Globus pallidus (tissue), 1 donor: ENCODE data around the gene HK1.
"Not testable (repeated sequence)": the region's sequence is repeated elsewhere in the genome, so short reads cannot be mapped to it uniquely, and the experiment has no call there.

Experiments
- DNase-seq: peaks from one replicate; pipeline ENCODE4 v3.0.0-alpha.2; 2015; ENCODE audit warnings: low spot score

The HK1 gene

DNA sequence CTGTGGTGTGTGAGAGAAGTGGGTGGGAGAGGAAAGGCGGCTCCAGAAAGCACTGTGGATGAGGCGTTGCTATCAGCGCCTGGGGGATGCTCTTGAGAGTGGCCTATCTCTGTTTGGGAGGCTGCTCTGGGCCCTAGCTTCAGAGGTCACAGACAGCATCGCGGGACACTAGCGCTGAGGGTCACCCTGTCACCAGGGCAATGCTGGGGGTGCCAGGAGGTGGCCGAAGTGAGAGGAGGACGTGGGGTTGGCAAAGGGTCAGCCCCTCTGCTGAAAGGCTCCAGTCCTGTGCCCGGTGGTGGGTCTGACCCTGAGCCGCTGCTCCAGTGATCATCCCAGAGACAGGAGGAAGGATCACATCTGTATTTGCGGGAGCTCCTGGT, 141.4 kb downstream of the HK1 start:
- DNase-seq = no peak

- no peak for DNase-seq
These were observed 143.5 kb downstream of the HK1 start for GRCh38 chr10:69421611-69422308.

GRCh38 chr10:69422676-69423075, 144.4 kb downstream of the HK1 start:
- no peak for DNase-seq

- no peak for DNase-seq
These were observed 146.7 kb downstream of the HK1 start for GRCh38 chr10:69425041-69425440.

DNA sequence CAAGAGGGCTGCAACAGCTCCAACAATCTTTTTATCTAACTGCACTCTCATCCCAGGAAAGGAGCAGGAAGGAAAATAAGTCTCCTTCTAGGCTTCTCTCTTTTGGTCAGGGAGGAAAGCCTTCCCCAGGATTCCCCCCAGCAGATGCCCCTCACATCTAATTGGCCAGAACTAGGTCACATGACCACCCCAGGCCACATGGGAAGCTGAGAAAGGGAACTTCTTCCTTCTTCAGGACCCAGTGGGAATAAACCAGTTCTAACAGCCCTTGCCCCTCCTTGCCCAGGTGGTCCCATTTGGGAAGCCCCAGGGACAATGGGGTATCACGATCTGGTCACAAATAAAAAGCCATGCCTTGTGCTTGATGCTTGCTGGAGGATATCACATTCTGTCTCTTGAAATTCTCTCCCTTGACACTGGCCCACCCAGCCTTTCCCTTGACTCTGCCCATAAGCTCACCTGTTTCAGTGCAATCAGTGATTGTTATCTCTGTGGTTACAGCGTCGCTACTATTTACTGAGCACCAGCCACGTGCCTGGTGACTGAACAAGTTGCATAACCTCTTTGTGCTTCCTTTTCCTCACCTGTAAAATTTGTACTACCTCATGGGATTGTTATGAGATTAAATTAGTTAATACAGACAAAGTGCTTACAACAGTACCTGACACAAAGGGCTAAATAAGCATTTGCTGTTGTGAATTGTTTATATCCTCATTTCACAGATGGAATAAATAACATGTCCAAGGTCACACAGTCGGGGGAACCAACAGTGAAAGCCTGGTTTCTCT, 147.4 kb downstream of the HK1 start:
- no peak for DNase-seq

DNA sequence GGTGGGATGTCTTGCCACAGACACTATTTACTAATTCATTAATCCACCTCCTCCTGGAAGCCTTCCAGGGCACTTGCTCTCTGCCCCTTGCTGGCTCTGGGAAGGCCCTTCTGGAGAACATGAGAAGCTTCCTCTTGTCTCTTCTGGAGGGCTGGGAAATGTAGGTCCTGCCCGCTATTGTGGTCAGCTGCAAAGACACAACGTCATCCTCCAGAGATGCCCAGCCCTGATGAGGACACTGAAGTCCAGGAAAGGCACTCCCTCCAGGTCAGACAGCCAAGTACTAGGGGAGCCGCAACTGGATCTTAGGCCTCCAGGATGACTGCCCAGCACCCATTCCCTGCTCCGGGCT, 148.1 kb downstream of the HK1 start:
- DNase-seq = no peak

GRCh38 chr10:69428165-69428564, 149.9 kb downstream of the HK1 start:
- DNase-seq = no peak

DNA sequence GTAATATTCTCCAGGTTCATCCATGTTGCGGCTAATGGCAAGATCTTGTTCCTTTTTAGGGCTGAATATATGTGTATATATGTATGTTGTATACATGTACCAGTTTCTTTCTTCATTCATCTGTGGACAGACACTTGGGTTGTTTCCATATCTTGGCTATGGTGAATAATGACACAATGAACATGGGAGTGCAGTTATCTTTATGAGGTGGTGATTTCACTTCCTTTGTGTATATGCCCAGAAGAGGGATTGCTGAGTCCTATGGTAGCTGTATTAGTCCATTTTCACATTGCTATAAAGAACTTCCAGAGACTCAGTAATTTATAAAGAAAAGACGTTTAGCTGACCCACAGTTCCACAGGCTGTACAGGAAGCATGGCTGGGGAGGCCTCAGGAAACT, 155.9 kb downstream of the HK1 start:
- DNase-seq = no peak

- DNase-seq = no peak
These were observed 156.6 kb downstream of the HK1 start for GRCh38 chr10:69434926-69435325.

DNA sequence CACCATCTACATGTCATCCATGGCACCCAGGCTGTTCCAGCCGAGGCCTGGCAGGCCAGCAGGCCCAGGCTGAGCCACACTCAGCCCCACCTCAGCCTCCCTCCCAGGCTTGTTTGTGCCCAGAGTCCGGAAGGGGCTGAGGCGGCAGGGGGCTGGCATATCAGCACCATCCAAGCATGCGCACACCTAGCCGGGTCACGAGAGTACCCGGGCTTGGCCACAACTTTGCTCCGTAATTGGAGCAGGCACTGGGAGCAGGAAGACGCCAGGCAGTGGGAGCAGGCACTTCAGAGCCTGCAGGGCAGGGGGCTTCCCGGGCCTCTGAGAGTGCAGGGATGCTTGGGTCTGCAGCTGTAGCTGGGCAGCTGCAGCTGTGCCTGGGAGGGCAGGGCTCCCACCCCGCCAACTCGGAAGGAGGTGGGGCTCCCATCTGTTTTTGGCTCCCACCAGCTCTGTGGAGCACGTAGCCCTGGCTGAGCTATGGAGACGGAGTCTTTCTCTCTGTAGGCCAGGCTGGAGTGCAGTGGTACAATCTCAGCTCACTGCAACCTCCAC, 157.7 kb downstream of the HK1 start:
- DNase-seq = no peak

DNA sequence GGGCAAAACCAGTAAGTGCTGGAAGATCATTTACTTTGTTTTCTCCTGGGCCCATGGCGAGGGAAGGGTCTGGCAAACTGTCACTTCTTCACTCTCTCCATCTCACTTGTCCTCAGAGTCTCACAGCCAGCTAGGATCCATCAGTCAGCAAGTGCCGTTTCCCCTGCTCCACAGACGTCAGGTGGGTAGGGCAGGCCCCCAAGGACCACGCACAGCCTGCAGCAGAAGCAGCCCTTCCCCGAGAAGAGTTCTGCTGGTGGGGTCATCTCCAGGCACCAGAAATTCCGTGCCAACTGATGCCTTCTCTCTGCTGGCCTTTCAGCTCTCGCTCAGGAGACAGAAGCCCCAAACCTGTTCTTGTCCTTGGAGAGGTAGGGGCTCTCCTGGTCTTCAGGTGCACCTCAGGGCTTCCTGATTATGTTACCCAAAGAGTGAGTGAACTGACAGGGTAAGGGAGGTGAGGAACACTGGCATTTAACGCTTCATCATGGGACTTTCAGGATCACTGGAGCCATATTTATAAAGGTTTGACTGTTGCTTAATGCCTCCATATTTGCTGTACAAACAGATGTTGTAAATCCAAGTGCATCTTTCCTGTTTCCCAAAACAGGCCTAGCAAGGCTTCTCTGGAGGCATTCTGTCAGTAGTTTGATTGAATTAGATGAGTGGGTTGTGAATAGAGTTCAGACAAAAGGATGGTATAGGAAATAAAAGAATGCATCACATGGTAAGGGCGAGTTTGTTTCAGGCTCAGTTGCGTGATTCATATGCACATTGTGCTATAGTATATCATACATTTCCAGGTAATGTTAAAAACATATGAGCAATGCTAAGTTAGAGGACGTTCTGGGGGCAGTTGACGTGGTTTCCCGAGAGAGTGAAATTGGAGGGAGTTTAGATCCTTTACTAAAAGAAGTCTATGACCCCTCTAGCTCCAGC, 159.3 kb downstream of the HK1 start:
- DNase-seq = no peak

DNA sequence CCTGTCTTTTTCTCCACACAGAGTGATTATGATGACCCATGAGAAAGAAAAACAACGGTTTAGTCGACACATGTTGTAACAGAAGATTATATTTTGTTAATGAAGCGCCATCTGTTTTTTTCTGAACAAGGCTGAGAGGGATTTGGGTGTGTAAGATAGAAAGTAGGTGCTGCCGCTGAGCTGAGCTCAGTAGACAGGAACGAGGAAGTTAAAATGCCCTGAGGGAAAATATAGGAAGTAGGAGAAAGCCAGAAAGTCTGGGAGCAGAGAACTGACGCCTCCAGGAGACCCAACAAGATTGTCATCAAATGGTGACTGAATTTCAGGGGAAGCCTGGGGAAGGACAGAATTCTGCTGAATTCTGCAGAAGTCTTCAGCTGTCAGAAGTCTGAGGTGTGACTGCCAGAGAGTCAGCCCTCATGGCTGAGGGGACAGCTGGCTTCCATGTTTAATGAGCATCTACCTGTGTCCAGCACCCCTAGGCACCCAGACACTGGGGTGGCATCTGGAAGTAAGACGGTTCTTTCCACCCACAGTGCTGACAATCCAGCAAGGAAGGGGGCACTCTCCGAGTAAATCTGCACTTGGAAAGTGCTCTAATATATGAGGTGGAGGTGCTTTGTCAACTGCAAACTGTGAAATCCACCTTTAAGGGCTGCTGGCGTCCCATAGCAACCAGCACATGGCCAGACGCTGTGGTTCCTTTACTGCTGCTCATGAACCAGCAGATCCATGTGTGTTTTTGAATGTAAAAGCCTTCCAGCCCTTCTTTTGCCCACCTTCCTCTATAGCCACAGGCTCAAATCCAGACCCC, 160.4 kb downstream of the HK1 start:
- DNase-seq = no peak

DNA sequence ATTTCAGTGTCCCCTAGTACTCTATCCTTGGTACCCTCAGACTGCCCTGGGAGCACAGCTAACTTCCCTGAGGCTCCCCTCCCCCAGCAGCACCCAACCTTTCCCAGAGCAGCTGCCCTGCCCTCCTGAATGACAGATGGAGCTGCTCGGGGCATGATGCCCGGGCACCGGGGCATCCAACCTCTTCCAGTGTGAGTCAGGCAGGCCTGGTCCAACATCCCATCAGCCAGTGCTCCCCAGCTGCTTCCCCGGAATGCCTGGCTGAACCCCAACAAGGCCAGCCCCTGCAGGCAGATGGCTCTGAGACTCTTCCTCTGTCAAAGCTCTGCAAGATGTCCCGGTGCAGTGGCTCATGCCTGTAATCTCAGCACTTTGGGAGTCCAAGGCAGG, 161.0 kb downstream of the HK1 start:
- DNase-seq = peak; percentile 51

GRCh38 chr10:69439813-69440506, 161.7 kb downstream of the HK1 start:
- no peak for DNase-seq

DNA sequence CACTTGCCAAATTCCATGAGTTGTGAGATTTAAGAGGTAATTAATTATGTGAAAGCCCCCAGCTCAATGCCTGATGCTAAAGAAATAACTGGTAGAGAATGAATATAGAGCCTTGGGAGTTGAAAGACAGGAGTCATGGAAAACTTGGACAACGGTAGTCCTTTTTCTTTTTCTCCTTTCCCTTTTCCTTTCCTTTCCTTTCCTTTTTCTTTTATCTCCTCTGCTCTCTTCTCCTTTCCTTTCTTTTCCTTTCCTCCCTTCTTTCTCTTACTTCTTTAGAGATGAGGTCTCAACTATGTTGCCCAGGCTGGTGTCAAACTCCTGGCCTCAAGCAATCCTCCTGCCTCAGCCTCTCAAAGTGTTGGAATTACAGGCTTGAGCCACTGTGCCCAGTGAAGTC, 165.1 kb downstream of the HK1 start:
- DNase-seq = no peak

DNA sequence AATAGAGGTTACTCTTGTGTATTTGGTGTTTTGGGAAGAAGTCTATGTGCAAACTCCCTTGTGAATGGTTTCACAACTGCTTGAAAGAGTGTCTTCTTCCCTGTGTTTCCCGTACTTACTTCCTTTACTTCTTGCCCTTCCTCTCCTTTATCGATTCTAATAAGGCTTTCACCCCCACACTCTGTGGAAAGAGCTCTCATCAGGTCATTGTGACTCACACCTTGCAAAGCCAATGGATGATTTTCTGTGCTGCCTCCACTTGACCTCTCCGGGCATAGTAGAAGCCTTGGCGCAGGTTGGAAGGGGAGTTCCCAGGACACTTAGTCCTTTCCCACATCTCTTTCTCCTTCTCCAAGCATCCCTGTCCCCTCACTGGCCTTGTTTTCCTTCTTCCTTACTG, 166.7 kb downstream of the HK1 start:
- DNase-seq = no peak

GRCh38 chr10:69446229-69446628, 167.9 kb downstream of the HK1 start:
- no peak for DNase-seq

- DNase-seq = no peak
These were observed 168.4 kb downstream of the HK1 start for GRCh38 chr10:69446650-69447151.

DNA sequence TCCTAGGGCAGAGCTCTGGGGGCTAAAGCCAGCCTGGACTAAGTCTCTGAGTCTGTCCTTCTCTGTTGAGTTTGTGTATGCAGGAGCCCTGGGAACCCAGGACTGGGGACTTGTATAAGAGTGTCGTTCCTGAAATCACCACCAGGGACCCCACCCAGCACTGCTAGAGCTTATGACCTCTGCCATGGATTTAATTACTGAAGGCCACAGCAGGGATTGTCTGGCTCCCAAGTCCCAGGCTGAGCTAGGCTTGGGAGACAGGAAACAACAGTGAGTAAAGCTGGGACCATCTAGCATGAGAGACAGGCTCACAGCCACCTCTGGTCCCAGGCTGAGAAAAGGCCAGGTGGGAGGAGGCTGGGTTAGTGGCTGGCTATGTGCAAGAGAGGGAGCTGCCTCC, 171.5 kb downstream of the HK1 start:
- peak; percentile 89 for DNase-seq

GRCh38 chr10:69450395-69450794, 172.1 kb downstream of the HK1 start:
- not testable (repeated sequence) for DNase-seq
